K562 (cell line): ENCODE data around the gene WWP2. TPM values are rescaled to one million over a fixed set of nuclear protein-coding genes. Genes with fewer than 3 reads are reported as not detected.

Experiments
- ATAC-seq: fragments of 200-7000 bp; cut with Tn5 transposase; 3 replicates; pipeline ENCODE4 v1.9.1; 2020; ENCODE audit warnings: moderate library complexity
- BruUV-seq: library from RNA; stranded (reverse); fragments of 400-500 nt; replicated peaks from 2 replicates; lab custom pipeline; 2021; lab: Mats Ljungman, UMichigan
- CTCF ChIA-PET: fragments of 300-600 bp; formaldehyde crosslinking; extraction: SDS; loops from one replicate; lab custom pipeline; 2021; ENCODE audit warnings: low intra/inter-chr PET ratio; lab: Yijun Ruan, JAX
- POLR2A ChIA-PET: fragments of 300-600, 350-650 bp; sonication (Branson Sonifier 250); formaldehyde crosslinking; extraction: SDS; loops from one replicate; lab custom pipeline; 2021; ENCODE audit warnings: antibody characterized with exemption, inconsistent platforms; lab: Yijun Ruan, JAX
- DNase-seq, 4 experiments: peaks; one replicate each; pipeline versions ENCODE4 v3.0.0 to v3.0.0-alpha.2; 2011 to 2018; ENCODE audit warnings: low spot score in 3 of 4, mixed read lengths in 3 of 4; ENCODE audit errors: extremely low read depth in 1 of 4
- FAIRE-seq: peaks from 2 replicates; lab custom pipeline; 2011; peaks lifted over from hg19 to GRCh38; lab: Jason Lieb, UNC
- H2AFZ ChIP-seq: 2 replicates; pipeline ENCODE4 v1.6.0; 2011; ENCODE audit warnings: low read depth, low read length, control low read depth, inconsistent platforms
- H3K27ac ChIP-seq: fragments of 200-600 bp; 3 replicates; pipeline ENCODE4 v1.8.0; 2011; ENCODE audit warnings: low read depth, mild to moderate bottlenecking, control low read depth, inconsistent platforms, low read length, moderate library complexity, mixed read lengths; ENCODE audit errors: extremely low read depth
- H3K27me3 ChIP-seq, 2 experiments: fragments of 300-600 bp in 1 of 2; 2 replicates in 1 of 2; 3 replicates in 1 of 2; pipeline versions ENCODE4 v1.6.0 to v1.8.0; 2011; ENCODE audit warnings: inconsistent platforms in 2 of 2, low read length in 2 of 2, mild to moderate bottlenecking in 1 of 2, mixed read lengths in 1 of 2, moderate library complexity in 1 of 2; ENCODE audit not compliant: control insufficient read depth in 2 of 2, insufficient read depth in 2 of 2
- H3K36me3 ChIP-seq: fragments of 300-600 bp; 3 replicates; pipeline ENCODE4 v1.8.0; 2011; ENCODE audit warnings: mild to moderate bottlenecking, low read length, inconsistent platforms; ENCODE audit not compliant: control insufficient read depth, insufficient read depth
- H3K4me1 ChIP-seq, 2 experiments: fragments of 200-600 bp in 1 of 2; replicated peaks in 1 of 2; 2 replicates in 1 of 2; 3 replicates in 1 of 2; pipeline versions ENCODE4 v1.5.1 to v1.8.0; 2011; ENCODE audit warnings: inconsistent platforms in 2 of 2, low read length in 2 of 2, mild to moderate bottlenecking in 1 of 2, mixed read lengths in 1 of 2, moderate library complexity in 1 of 2; ENCODE audit not compliant: control insufficient read depth in 2 of 2, insufficient read depth in 2 of 2
- H3K4me2 ChIP-seq: 2 replicates; pipeline ENCODE4 v1.6.1; 2011; ENCODE audit warnings: low read length, control low read depth, inconsistent platforms, mixed read lengths; ENCODE audit not compliant: insufficient read depth
- H3K4me3 ChIP-seq: fragments of 200-600 bp; sonication (generic), shearing (Covaris generic); 2 replicates; pipeline ENCODE4 v1.5.1; 2016; ENCODE audit warnings: control low read depth, inconsistent platforms
- H3K79me2 ChIP-seq: fragments of 200-600 bp; 3 replicates; pipeline ENCODE4 v1.8.0; 2011; ENCODE audit warnings: low read length, inconsistent platforms; ENCODE audit not compliant: control insufficient read depth, insufficient read depth
- H3K9ac ChIP-seq, 2 experiments: 2 replicates each; pipeline versions ENCODE4 v1.6.0 to v1.6.1; 2011; ENCODE audit warnings: low read depth in 2 of 2, low read length in 2 of 2, control low read depth in 1 of 2, inconsistent platforms in 1 of 2, mild to moderate bottlenecking in 1 of 2, mixed read lengths in 1 of 2; ENCODE audit not compliant: insufficient read depth in 1 of 2
- H3K9me1 ChIP-seq: one replicate; pipeline ENCODE4 v1.6.0; 2011; ENCODE audit warnings: inconsistent platforms, mild to moderate bottlenecking, low read length, moderate library complexity; ENCODE audit not compliant: control insufficient read depth, insufficient read depth
- H3K9me3 ChIP-seq: replicated peaks from 2 replicates; pipeline ENCODE4 v1.5.1; 2011; ENCODE audit warnings: low read depth, low read length, inconsistent platforms; ENCODE audit not compliant: control insufficient read depth, insufficient read depth
- H4K20me1 ChIP-seq: replicated peaks from 2 replicates; pipeline ENCODE4 v1.6.1; 2011; ENCODE audit warnings: low read length, inconsistent platforms, mixed read lengths; ENCODE audit not compliant: control insufficient read depth, insufficient read depth
- GABPB1 ChIP-seq: sonication (generic); formaldehyde crosslinking; IDR thresholded peaks from 2 replicates; pipeline ENCODE4 v1.8.0; 2022; ENCODE audit warnings: mild to moderate bottlenecking, missing genetic modification reagents
- HMG20A ChIP-seq: fragments of 450-650 bp; formaldehyde crosslinking; conservative IDR thresholded peaks from 2 replicates; pipeline ENCODE4 v1.4.0; 2020; ENCODE audit warnings: mild to moderate bottlenecking, mixed read lengths
- IFI16 ChIP-seq: fragments of 250-450 bp; sonication (Bioruptor Pico); IDR thresholded peaks from 2 replicates; pipeline ENCODE4 v2.1.2; 2022; ENCODE audit warnings: mild to moderate bottlenecking, inconsistent platforms
- MCM3 ChIP-seq: fragments of 450-650 bp; IDR thresholded peaks from 2 replicates; pipeline ENCODE4 v1.6.1; 2016
- PRMT5 ChIP-seq: sonication (generic); formaldehyde crosslinking; IDR thresholded peaks from 2 replicates; pipeline ENCODE4 v1.5.0; 2020; ENCODE audit warnings: missing genetic modification reagents
- SETDB1 ChIP-seq: IDR thresholded peaks from one replicate; pipeline ENCODE4 v1.6.1; 2012; ENCODE audit warnings: low read length, control low read depth, inconsistent platforms
- SMARCE1 ChIP-seq: fragments of 450-650 bp; IDR thresholded peaks from 2 replicates; pipeline ENCODE4 v1.7.1; 2016; ENCODE audit warnings: mild to moderate bottlenecking
- XRCC4 ChIP-seq: IDR thresholded peaks from one replicate; pipeline ENCODE4 v1.6.1; 2011; ENCODE audit not compliant: insufficient read depth, insufficient read length; ENCODE audit errors: extremely low read depth
- ZNF165 ChIP-seq: fragments of 250-450 bp; sonication (Bioruptor Pico); IDR thresholded peaks from 2 replicates; pipeline ENCODE4 v1.4.0; 2020; ENCODE audit warnings: borderline replicate concordance
- WGBS: fragments of 100-300 bp; shearing (Covaris generic); methylation state at CpG from one replicate; pipeline ENCODE4 v1.1.6; 2016; ENCODE audit warnings: low coverage, mixed read lengths; ENCODE audit not compliant: insufficient coverage; ENCODE audit errors: missing lambda C conversion rate; 5-methylcytosine and 5-hydroxymethylcytosine counted together
- in situ Hi-C: fragments of 300-500 bp; cut with MboI; formaldehyde crosslinking; loops from 4 replicates; pipeline ENCODE4 v1.15.0; 2018; ENCODE audit warnings: inconsistent platforms, mixed read lengths
- intact Hi-C: fragments of 100-400 bp; cut with micrococcal nuclease; formaldehyde crosslinking; loops from 2 replicates; pipeline ENCODE4 v1.14.2; 2022
- polyA plus RNA-seq, 8 experiments: library from polyadenylated mRNA; depleted of rRNA in 4 of 8; stranded (reverse) in 5 of 8; unstranded in 3 of 8; fragments of >200 nt; fragmentation: Nextera tagmentation in 2 of 8; fragmentation: Illumina TruSeq in 1 of 8; extraction: Ambion mirVana in 2 of 8; extraction: Trizol in 1 of 8; gene quantifications; 2 replicates each; pipeline versions ENCODE4 v1.2.1 to v1.2.3, GENCODE V29; 2011 to 2014; ENCODE audit warnings: inconsistent platforms in 1 of 8, missing spikeins in 1 of 8
- total RNA-seq, 7 experiments: library from RNA; depleted of rRNA in 6 of 7; stranded (reverse); fragments of >200 nt in 6 of 7; fragmentation: Illumina TruSeq in 2 of 7; extraction: Trizol in 2 of 7; gene quantifications; 2 replicates each; pipeline versions ENCODE4 v1.2.1 to v1.2.3, GENCODE V29; 2011 to 2021; ENCODE audit warnings: low replicate concordance in 1 of 7
- TF ChIP-seq, protein P1 (sequence below): fragments of 200-800 bp; sonication (Bioruptor generic); IDR thresholded peaks from 2 replicates; pipeline ENCODE4 v1.6.1; 2017; ENCODE audit warnings: missing genetic modification characterization, missing compliant biosample characterization
- TF ChIP-seq, protein P2 (sequence below): IDR thresholded peaks from 3 replicates; pipeline ENCODE4 v1.6.1; 2011; ENCODE audit warnings: borderline replicate concordance, mild to moderate bottlenecking, moderate library complexity; ENCODE audit not compliant: insufficient read length; ENCODE audit errors: extremely low read depth
- TF ChIP-seq, protein P3 (sequence below): IDR thresholded peaks from 2 replicates; pipeline ENCODE4 v1.6.1; 2016; ENCODE audit warnings: missing genetic modification characterization, missing compliant biosample characterization

The WWP2 gene
- total and polyA plus RNA-seq, 9 of the 15 experiments (the other 6 are each of a cell fraction or from before 2014, with no cell fraction given): 1.9 to 34.4 (median 14.6) TPM

DNA sequence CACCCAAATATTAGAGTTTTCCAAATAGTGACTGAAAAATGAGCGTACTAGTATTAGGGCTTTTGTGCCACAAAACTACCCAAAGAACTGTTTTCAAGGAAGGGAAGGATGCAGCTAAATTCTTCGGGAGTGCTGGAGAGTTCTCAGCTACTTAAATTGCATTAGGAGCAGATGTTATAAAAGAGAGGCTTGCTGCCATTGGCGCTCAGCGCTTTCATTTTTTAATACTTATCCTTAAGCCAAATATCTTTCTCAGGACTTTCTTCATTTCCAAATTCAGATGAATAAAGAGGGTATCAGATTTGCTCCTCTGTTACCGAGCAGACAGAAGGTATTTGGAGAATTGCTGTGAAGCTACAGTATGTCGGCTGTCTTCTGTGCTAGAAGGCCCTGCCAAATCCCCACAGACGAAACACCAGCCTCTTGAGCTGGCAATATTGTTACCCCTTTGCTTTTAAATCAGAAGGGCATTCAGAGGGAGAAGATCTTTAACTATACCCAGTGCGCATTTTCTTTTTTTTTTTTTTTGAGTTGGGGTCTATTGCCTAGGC is 141.8 kb downstream of the WWP2 start:
- H3K36me3 ChIP-seq: peaks cover 4% of the 10 kb centered on the region; the same call in 2 of the 3 replicates
- no peaks in the 10 kb centered on the region for H3K79me2 ChIP-seq
- no peaks in the 10 kb centered on the region for H4K20me1 ChIP-seq
- ChIA-PET POLR2A (interaction anchor here (0.6 to 2.1 kb wide), 3 partner anchors 9 to 165 kb away, joined by 3 to 9 read pairs (median 4); no protein-coding TSS in a partner anchor), CTCF (no interaction called here)
- no peak overlapping the region for H3K4me3 ChIP-seq
- no peaks in the 10 kb centered on the region for H3K27me3 ChIP-seq
- WGBS: 84% methylated on average over 8 of the region's 8 CpGs
- peaks cover 3% of the 10 kb centered on the region in 2 experiments; a peak in 2 of 5 replicates for H3K4me1 ChIP-seq
- intact Hi-C loops: no loop called here
- in situ Hi-C loops: no loop called here
- no peak for FAIRE-seq
- TF ChIP-seq ZNF165 (CRISPR knock-in tag): no peak
- no peak for TF ChIP-seq MCM3
- TF ChIP-seq, protein P1, sequence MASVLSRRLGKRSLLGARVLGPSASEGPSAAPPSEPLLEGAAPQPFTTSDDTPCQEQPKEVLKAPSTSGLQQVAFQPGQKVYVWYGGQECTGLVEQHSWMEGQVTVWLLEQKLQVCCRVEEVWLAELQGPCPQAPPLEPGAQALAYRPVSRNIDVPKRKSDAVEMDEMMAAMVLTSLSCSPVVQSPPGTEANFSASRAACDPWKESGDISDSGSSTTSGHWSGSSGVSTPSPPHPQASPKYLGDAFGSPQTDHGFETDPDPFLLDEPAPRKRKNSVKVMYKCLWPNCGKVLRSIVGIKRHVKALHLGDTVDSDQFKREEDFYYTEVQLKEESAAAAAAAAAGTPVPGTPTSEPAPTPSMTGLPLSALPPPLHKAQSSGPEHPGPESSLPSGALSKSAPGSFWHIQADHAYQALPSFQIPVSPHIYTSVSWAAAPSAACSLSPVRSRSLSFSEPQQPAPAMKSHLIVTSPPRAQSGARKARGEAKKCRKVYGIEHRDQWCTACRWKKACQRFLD (CRISPR knock-in tag): no peak
- no peak for TF ChIP-seq SETDB1
- no peak for TF ChIP-seq GABPB1 (CRISPR knock-in tag)
- no peak for TF ChIP-seq IFI16
- no peak for TF ChIP-seq SMARCE1
- no peak for TF ChIP-seq HMG20A (CRISPR knock-in tag)
- TF ChIP-seq, protein P2, sequence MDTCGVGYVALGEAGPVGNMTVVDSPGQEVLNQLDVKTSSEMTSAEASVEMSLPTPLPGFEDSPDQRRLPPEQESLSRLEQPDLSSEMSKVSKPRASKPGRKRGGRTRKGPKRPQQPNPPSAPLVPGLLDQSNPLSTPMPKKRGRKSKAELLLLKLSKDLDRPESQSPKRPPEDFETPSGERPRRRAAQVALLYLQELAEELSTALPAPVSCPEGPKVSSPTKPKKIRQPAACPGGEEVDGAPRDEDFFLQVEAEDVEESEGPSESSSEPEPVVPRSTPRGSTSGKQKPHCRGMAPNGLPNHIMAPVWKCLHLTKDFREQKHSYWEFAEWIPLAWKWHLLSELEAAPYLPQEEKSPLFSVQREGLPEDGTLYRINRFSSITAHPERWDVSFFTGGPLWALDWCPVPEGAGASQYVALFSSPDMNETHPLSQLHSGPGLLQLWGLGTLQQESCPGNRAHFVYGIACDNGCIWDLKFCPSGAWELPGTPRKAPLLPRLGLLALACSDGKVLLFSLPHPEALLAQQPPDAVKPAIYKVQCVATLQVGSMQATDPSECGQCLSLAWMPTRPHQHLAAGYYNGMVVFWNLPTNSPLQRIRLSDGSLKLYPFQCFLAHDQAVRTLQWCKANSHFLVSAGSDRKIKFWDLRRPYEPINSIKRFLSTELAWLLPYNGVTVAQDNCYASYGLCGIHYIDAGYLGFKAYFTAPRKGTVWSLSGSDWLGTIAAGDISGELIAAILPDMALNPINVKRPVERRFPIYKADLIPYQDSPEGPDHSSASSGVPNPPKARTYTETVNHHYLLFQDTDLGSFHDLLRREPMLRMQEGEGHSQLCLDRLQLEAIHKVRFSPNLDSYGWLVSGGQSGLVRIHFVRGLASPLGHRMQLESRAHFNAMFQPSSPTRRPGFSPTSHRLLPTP: no peak
- TF ChIP-seq PRMT5 (CRISPR knock-in tag): no peak
- no peak for TF ChIP-seq XRCC4
- TF ChIP-seq, protein P3, sequence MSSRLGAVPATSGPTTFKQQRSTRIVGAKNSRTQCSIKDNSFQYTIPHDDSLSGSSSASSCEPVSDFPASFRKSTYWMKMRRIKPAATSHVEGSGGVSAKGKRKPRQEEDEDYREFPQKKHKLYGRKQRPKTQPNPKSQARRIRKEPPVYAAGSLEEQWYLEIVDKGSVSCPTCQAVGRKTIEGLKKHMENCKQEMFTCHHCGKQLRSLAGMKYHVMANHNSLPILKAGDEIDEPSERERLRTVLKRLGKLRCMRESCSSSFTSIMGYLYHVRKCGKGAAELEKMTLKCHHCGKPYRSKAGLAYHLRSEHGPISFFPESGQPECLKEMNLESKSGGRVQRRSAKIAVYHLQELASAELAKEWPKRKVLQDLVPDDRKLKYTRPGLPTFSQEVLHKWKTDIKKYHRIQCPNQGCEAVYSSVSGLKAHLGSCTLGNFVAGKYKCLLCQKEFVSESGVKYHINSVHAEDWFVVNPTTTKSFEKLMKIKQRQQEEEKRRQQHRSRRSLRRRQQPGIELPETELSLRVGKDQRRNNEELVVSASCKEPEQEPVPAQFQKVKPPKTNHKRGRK (tag): no peak
- no TSS peak for BruUV-seq
- H2AFZ ChIP-seq: no peak overlapping the region
- no peak for DNase-seq
- no peak overlapping the region for H3K27ac ChIP-seq
- H3K4me2 ChIP-seq: no peak overlapping the region
- ATAC-seq: no peak
- no peaks in the 10 kb centered on the region for H3K9me1 ChIP-seq
- H3K9me3 ChIP-seq: no peaks in the 10 kb centered on the region
- no peak overlapping the region for H3K9ac ChIP-seq
